Measurements from ENCODE around the gene SART3.
A peak's percentile ranks its signal among the peaks of the same experiment; 100 is the strongest.

Gene SART3, protein sequence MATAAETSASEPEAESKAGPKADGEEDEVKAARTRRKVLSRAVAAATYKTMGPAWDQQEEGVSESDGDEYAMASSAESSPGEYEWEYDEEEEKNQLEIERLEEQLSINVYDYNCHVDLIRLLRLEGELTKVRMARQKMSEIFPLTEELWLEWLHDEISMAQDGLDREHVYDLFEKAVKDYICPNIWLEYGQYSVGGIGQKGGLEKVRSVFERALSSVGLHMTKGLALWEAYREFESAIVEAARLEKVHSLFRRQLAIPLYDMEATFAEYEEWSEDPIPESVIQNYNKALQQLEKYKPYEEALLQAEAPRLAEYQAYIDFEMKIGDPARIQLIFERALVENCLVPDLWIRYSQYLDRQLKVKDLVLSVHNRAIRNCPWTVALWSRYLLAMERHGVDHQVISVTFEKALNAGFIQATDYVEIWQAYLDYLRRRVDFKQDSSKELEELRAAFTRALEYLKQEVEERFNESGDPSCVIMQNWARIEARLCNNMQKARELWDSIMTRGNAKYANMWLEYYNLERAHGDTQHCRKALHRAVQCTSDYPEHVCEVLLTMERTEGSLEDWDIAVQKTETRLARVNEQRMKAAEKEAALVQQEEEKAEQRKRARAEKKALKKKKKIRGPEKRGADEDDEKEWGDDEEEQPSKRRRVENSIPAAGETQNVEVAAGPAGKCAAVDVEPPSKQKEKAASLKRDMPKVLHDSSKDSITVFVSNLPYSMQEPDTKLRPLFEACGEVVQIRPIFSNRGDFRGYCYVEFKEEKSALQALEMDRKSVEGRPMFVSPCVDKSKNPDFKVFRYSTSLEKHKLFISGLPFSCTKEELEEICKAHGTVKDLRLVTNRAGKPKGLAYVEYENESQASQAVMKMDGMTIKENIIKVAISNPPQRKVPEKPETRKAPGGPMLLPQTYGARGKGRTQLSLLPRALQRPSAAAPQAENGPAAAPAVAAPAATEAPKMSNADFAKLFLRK

DNA sequence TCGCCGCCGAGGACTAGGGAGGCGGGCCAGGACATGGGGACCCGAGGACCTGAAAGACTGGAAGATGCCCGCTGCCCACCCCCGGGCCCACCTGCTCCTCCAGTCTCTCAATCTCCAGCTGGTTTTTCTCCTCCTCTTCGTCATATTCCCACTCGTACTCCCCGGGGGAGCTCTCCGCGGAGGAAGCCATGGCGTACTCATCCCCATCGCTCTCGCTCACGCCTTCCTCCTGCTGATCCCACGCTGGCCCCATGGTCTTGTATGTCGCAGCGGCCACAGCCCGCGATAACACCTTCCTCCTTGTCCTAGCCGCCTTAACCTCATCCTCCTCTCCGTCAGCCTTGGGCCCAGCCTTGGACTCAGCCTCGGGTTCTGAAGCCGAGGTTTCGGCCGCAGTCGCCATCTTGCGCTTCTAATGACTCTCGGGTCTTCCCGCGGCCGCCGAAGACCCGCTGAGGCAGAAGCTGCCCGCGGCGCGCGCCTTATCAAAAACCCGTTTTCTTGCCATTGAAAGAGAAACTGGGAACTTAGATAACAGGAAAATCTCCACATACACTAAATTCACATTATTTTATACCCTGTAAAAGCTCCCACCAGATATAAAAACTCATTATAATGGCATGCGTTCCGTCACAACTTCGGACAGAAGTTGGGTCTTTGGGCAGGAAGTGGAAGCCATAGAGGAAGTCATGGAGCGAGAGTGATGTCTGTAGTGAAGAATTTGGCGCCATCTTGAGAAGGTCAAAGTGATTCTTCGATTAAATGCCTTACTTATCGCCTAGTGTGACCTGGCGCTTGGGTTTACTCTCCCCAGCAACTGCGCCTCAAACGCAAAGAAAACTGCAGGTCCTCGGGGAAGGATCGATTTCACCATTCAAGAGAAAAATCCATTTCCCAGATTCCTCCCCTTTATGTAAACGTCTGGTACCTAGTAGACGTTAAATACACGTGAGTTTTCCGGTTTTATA, at the start of gene SART3:
SART3 (minus strand) TSS at position 422 of the 968 bp plus-strand sequence; CDS start at position 403, 19 bp downstream.
- in situ Hi-C loops (cut with MboI; ENCODE audit: low sequenced_read_pairs, unreplicated experiment) = loop anchor here (10.0 to 25.0 kb wide), 2 partner anchors 244 to 526 kb away; partner anchors contain the start of genes ALKBH2 and UNG
- TF ChIP-seq, protein P1, sequence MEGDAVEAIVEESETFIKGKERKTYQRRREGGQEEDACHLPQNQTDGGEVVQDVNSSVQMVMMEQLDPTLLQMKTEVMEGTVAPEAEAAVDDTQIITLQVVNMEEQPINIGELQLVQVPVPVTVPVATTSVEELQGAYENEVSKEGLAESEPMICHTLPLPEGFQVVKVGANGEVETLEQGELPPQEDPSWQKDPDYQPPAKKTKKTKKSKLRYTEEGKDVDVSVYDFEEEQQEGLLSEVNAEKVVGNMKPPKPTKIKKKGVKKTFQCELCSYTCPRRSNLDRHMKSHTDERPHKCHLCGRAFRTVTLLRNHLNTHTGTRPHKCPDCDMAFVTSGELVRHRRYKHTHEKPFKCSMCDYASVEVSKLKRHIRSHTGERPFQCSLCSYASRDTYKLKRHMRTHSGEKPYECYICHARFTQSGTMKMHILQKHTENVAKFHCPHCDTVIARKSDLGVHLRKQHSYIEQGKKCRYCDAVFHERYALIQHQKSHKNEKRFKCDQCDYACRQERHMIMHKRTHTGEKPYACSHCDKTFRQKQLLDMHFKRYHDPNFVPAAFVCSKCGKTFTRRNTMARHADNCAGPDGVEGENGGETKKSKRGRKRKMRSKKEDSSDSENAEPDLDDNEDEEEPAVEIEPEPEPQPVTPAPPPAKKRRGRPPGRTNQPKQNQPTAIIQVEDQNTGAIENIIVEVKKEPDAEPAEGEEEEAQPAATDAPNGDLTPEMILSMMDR (IDR thresholded peaks at IDR 0.05; ENCODE audit: borderline replicate concordance, control extremely low read depth, extremely low read depth, insufficient read depth, missing control alignments) = no peak
- DNase-seq (ENCODE audit: low spot score) = peak; percentile 88

DNA sequence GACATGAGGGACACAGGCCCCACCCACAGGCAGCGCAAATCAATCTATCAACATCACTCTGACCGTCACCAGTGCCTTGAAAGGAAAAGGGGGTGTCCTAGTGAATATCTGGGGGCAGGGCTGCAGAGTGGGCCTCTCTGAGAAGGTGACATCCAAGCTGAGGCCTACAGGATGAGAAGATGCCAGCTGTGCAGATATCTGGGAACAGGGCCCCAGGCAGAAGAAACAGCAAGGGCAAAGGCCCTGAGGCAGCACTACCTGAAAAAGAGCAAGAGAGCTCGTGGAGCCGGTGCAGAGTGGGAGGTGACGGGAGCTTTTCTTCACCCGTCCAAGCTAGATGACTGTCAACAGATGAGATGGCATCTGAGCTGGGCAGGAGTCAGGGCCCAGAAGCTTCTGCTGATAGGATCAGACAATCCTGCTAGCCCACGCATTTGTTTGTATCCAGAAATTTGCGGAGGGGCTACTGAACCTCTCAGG, 49.4 kb upstream of the SART3 start:
- TF ChIP-seq, protein P1 (IDR thresholded peaks at IDR 0.05; ENCODE audit: borderline replicate concordance, control extremely low read depth, extremely low read depth, insufficient read depth, missing control alignments) = no peak
- no peak for DNase-seq (ENCODE audit: low spot score)
- in situ Hi-C loops (cut with MboI; ENCODE audit: low sequenced_read_pairs, unreplicated experiment) = no loop called here

DNA sequence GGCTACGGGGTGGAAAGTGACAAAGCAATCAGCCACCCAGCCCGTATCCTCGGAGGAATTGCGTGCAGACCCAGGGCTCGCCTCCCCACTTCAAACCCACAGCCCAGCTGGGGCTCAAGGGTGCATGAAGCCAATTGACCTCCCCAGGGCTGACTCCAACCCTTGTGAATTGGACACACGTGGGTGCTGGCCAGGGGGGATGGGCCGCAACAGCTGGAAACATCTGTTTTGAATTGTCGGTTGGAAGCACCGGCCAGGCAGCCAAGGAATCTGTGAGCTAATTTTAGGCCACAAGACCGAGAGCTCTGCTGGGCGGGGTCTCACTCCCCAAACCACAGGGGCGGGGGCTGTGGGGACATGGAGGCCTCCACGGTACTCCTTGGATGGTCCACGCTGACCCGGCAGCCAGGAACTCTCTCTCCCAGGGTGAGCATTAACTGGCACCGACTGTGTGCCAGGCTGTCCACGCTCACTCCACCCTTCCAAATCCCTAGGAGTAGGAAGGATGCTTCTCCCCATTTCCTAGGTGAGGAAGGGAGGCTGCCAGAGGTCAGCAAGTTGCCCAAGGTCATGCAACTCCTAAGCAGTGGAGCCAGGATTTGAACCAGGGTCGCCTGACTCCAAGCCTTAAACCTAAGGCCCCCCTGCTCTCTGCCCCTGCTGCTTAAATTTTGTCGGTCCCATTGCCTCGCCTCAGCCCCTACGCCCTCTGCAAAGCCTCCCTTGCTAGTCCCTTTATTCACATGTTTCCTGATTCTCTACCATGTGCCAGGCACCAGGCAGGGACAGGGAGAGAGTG, 48.8 kb upstream of the SART3 start:
- in situ Hi-C loops (cut with MboI; ENCODE audit: low sequenced_read_pairs, unreplicated experiment) = no loop called here
- DNase-seq (ENCODE audit: low spot score) = no peak
- TF ChIP-seq, protein P1 (IDR thresholded peaks at IDR 0.05; ENCODE audit: borderline replicate concordance, control extremely low read depth, extremely low read depth, insufficient read depth, missing control alignments) = no peak

DNA sequence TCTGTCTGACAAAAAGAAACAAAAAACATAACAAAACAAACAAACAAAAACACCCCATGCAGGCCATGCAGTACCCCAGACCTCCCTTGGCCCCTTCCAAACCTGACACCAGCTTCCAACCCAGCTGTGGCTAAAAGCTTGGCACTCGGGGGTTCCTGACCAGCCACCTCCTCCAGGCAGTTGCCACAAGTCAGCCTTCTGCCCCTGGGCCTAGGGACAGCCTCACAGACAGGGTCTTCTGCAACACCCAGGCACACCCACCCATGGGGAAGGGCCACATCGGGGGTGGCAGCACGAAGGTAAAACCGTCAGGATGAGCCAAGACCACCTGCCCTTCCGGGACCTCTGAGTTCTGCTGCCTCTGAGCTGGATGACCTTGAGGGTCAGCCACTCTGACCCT, 47.6 kb upstream of the SART3 start:
- DNase-seq (ENCODE audit: low spot score) = no peak
- in situ Hi-C loops (cut with MboI; ENCODE audit: low sequenced_read_pairs, unreplicated experiment) = no loop called here
- TF ChIP-seq, protein P1 (IDR thresholded peaks at IDR 0.05; ENCODE audit: borderline replicate concordance, control extremely low read depth, extremely low read depth, insufficient read depth, missing control alignments) = no peak

DNA sequence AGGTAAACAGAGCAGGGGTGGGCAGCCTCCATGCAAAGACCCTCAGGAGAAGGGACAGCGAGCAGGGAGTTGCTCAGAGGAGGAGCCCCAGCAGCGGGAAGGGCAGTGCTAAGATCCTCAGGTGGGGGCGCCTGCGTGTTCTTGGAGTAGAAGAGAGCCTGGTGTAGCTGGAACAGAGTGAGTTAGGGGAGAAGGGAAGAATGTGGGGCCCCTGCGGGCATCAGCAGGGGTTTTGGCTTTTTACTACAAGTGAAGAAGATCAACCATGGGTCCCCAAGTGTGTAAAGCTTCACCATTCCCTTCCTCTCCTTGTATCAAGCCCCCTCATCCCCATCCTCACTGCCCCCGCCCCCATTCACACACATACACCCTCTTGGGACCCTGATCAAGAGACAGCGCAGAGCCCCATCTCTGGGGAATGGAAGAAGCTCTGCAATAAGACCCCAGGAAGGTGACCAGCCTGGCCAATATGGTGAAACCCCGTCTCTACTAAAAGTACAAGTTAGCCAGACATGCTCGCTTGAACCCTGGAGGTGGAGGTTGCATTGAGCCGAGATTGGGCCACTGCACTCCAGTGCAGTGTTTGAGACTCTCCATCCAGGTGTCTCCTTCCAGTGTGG, 47.1 kb upstream of the SART3 start:
- TF ChIP-seq, protein P1 (IDR thresholded peaks at IDR 0.05; ENCODE audit: borderline replicate concordance, control extremely low read depth, extremely low read depth, insufficient read depth, missing control alignments) = no peak

More for the DNA sequence above, 47.1 kb upstream of the SART3 start:
- in situ Hi-C loops (cut with MboI; ENCODE audit: low sequenced_read_pairs, unreplicated experiment) = no loop called here
- DNase-seq (ENCODE audit: low spot score) = no peak
